SU-DHL-6 (cell line): Measurements from ENCODE around the gene ANKRD17.
"Not testable (repeated sequence)": the region's sequence is repeated elsewhere in the genome, so short reads cannot be mapped to it uniquely, and the experiment has no call there.

ENCODE experiments used
- CTCF ChIP-seq: fragments of 200-600 bp; sonication (generic); IDR thresholded peaks from one replicate; pipeline ENCODE4 v1.5.1; 2017; ENCODE audit warnings: antibody characterized with exemption, mild to moderate bottlenecking, low read length, moderate library complexity; ENCODE audit not compliant: insufficient read depth, poor library complexity, severe bottlenecking
- EZH2phosphoT487 ChIP-seq: fragments of 200-600 bp; sonication (generic), shearing (Covaris generic); conservative IDR thresholded peaks from 2 replicates; pipeline ENCODE4 v1.6.1; 2018; ENCODE audit warnings: mild to moderate bottlenecking, antibody characterized with exemption, low read length, moderate library complexity, mixed read lengths

GRCh38 chr4:73292661-73293060, 34.1 kb upstream of the ANKRD17 start:
- not testable (repeated sequence) for TF ChIP-seq CTCF, EZH2phosphoT487
